ENCODE data around the gene CEP295NL.
"Not testable (repeated sequence)": the region's sequence is repeated elsewhere in the genome, so short reads cannot be mapped to it uniquely, and the experiment has no call there.

Gene CEP295NL, protein sequence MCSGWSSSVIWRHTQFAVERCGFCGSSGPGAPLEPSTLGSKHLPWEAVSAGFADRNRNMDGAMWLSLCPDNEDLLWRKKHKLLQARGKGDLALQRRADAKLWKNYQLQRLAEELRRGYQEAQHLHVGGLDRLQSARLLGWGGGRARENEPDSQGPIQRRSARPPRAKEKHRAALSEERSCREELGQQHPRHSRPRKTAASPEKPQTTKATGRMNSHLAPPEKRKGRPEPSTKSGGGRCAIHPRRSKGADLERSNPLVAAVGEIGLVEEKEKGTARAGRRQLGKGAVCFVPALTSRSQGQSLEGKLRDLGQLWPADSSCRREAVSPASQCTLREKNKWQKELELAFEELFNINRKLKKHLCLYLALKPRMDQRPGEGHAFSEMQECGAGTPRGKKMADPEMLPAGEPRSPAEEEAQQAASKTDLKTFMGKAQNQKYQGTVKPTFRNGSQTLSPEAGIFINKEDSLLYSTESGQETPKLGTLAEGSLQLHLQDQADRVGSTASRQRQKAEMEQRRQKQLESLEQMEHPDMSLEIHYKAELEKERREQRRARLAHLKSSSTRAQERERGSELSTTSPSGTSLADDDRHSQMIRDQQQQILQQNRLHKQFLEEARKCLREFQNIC

GRCh38 chr17:78903101-78903779, at the start of gene CEP295NL:
CEP295NL (minus strand) TSS chr17:78903201; CDS start chr17:78901828, 1,373 bp downstream.
- DNase-seq: no peak

- DNase-seq: no peak
These were observed 49.7 kb upstream of the CEP295NL start for GRCh38 chr17:78952706-78953105.

DNA sequence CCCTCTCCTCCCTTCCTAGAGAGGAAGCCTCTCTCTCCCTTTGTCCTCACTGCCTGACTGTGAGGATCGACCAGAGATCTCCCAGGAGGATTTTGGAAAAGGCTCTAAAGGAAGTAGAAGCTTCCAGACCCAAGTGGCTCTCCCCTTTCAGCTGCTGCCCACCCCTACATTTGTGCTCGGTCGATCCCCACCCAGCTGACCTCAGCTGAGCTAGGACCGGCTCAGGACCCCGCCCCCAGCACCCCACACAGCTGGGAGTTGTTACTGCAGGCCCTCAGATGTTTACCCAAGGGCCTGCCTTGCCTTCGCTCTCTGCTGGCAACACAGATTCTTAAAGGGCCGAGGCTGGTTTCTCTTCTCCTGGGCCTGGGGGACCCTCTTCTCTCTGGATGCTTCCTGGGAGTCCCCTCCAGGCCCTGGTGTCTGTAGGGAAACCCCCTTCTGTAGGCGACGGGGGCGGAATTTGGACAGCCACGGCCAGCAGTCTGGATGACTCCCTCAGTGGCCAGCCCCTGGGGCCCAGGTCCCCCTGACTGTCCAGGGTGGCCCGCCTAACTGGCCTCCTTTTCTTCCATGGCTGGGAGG, 49.1 kb upstream of the CEP295NL start:
- no peak for DNase-seq

- DNase-seq: no peak
These were observed 47.9 kb upstream of the CEP295NL start for GRCh38 chr17:78950870-78951269.

GRCh38 chr17:78947235-78948149, 44.5 kb upstream of the CEP295NL start:
- DNase-seq: no peak

DNA sequence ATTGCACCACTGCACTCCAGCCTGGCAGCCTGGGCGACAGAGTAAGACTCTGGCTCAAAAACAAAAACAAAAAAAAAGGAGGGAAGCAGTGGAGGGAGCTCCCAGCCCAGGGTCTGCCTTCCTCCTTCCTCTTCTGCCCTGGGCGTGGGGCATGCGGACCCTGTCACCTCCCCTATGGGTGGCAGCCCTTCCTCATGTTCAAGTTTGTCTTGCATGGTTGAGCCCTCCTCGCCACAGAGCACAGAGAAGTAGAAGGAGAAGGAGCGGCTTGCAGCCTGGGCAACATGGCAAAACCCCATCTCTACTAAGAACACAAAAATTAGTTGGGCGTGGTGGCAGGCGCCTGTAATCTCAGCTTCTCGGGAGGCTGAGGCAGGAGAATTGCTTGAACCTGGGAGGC, 43.6 kb upstream of the CEP295NL start:
- DNase-seq: no peak

GRCh38 chr17:78946131-78946530, 43.1 kb upstream of the CEP295NL start:
- DNase-seq: no peak

DNA sequence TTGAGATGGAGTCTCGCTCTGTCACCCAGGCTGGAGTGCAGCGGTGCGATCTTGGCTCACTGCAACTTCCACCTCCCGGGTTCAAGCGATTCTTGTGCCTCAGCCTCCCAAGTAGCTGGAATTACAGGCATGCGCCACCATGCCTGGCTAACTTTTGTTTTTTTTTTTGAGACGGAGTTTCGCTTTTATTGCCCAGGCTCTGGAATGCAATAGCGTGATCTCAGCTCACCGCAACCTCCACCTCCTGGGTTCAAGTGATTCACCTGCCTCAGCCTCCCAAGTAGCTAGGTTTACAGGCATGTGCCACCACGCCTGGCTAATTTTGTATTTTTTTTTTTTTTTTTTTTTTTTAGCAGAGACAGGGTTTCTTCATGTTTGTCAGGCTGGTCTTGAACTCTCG, 42.5 kb upstream of the CEP295NL start:
- DNase-seq: not testable (repeated sequence)

DNA sequence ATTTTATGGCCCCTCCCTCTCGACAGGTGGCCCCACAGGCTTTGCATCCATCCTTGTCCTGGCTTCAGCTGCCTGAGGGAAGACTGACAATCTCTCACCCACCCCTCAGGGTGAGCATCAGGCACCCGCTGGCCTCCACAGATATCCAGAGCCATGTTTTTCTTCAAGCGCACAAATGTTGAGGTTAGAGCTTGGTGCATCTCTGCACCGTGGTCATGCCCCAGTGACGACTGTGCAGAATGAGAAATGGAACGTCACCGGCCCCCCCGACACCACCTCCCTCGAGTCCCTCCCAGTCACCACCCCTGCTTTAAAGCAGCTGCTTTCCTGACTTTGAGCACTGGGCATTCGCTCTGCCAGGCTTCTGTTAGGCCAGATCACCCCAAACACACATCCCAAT, 42.0 kb upstream of the CEP295NL start:
- DNase-seq: no peak

- no peak for DNase-seq
These were observed 41.0 kb upstream of the CEP295NL start for GRCh38 chr17:78944026-78944425.

DNA sequence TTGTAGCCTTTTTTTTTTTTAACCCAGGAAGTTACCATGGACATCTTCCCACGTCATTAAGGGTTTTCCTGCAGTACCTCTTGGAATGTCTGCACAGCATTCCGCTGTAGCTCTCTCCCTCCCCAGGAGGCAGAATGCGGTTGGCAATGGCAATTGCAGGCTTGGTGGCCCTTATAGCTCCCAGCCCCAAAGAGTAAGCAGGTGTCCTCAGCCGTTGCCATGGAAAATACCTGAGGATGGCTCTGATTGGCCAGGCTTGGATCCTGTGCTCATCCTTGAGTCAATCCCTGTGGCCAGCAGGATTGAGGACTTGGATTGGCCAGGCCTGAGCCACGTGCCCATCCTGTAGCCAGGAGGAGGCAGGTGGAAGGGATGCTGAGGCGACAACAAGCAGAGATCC, 37.7 kb upstream of the CEP295NL start:
- DNase-seq: peak; percentile 25

- no peak for DNase-seq
These were observed 37.3 kb upstream of the CEP295NL start for GRCh38 chr17:78940258-78940657.

DNA sequence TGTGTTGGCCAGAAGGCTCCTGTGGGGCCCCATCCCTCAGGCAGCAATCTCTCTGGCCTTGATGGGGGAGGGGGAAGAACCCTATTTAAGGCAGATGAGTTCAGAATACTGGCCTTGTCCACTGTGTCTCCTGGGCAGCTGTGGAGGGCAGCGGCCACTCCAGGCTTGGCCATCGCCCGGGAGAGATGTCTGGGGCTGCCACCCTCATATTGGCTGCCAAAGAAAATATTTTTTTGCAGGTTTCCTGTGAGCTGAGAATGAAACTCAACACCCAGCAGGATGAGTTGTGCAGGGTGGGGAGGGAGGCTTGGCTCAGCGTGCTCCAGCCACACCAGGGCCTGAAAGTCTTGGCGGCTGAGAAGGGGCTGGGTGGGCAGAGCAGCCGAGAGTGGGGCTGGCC, 36.6 kb upstream of the CEP295NL start:
- no peak for DNase-seq

- DNase-seq: no peak
These were observed 34.6 kb upstream of the CEP295NL start for GRCh38 chr17:78937561-78937960.

DNA sequence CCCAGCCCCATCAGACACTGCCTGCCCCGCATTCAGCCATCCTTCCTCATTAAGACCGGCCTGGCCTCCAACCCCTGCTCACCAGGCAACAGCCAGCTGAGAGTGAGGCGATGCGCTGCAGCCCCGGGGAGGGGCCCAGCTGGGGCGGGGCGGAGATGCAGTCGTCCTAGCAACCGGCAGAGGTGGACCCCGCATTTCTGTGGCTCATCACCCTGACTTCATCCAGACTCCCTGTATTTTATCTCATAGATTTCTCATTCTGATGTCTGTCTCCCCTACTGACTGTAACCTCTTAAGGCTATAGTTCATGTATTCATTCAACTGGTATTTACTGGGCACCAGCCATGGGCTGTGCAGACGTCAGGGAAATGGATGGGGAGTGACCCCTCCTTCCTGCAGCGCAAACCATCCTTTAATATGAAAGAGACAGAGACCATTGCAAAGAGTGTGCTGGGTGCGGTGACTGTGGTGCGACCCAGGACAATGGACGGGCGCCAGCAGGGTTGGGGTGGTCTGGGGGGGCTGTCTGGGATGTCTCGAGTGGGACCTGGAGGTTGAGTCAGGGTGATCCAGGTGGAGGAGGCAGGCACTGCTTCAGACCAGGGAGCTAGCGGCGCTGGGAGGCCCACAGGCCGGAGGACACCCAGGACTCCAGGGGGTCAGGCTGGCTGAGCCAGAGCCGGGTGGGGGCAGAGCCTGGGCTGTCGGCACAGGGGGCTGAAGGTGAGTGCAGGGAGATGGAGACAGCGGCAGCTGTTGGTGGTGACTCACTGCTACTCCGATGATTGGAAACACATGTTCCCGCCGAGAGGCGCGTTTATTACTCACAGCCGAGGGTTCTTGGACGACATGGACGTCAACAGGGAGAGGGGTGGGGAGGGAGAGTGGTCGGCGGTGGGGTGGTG, 32.7 kb upstream of the CEP295NL start:
- no peak for DNase-seq

- DNase-seq: no peak
These were observed 31.8 kb upstream of the CEP295NL start for GRCh38 chr17:78934681-78935418.

- DNase-seq: peak; percentile 82
These were observed 31.1 kb upstream of the CEP295NL start for GRCh38 chr17:78933959-78934568.

GRCh38 chr17:78933025-78933958, 30.3 kb upstream of the CEP295NL start:
- DNase-seq: no peak
